K562 (cell line): Measurements from ENCODE around the gene OPA3. TPM values are rescaled to one million over a fixed set of nuclear protein-coding genes. Genes with fewer than 3 reads are reported as not detected.

Experiments used
- GATAD2B ChIP-seq: fragments of 450-650 bp; IDR thresholded peaks from 2 replicates; pipeline ENCODE4 v1.6.1; 2017; ENCODE audit warnings: mild to moderate bottlenecking, borderline replicate concordance
- HDGF ChIP-seq: fragments of 450-650 bp; IDR thresholded peaks from 2 replicates; pipeline ENCODE4 v1.6.1; 2016
- MAZ ChIP-seq, 2 experiments: fragments of 450-650 bp in 1 of 2; sonication (generic) in 1 of 2; formaldehyde crosslinking; IDR thresholded peaks in 1 of 2; conservative IDR thresholded peaks in 1 of 2; 2 replicates each; pipeline versions ENCODE4 v1.4.0 to v1.5.0; 2020; ENCODE audit warnings: mild to moderate bottlenecking in 1 of 2, missing genetic modification reagents in 1 of 2
- NFIX ChIP-seq: fragments of 250-450 bp; sonication (Bioruptor Pico); IDR thresholded peaks from 2 replicates; pipeline ENCODE4 v1.4.0; 2020; ENCODE audit warnings: low read depth, mild to moderate bottlenecking, moderate library complexity
- NR1H2 ChIP-seq: sonication (generic); formaldehyde crosslinking; IDR thresholded peaks from 2 replicates; pipeline ENCODE4 v1.4.0; 2020; ENCODE audit warnings: mild to moderate bottlenecking, missing genetic modification reagents
- PREB ChIP-seq: sonication (generic); formaldehyde crosslinking; IDR thresholded peaks from 2 replicates; pipeline ENCODE4 v1.8.1; 2023; ENCODE audit warnings: mild to moderate bottlenecking, missing genetic modification reagents
- PTTG1 ChIP-seq: fragments of 450-650 bp; IDR thresholded peaks from 2 replicates; pipeline ENCODE4 v1.6.1; 2016; ENCODE audit warnings: low read depth, mild to moderate bottlenecking, missing genetic modification characterization, missing compliant biosample characterization
- RBBP5 ChIP-seq: fragments of 200-600 bp; sonication (generic); IDR thresholded peaks from 2 replicates; pipeline ENCODE4 v1.6.1; 2012; ENCODE audit warnings: borderline replicate concordance, mild to moderate bottlenecking, low read length, control low read depth, inconsistent platforms; ENCODE audit not compliant: insufficient read depth, poor library complexity, severe bottlenecking
- SLC30A9 ChIP-seq: fragments of 250-450 bp; sonication (Bioruptor Pico); IDR thresholded peaks from 2 replicates; pipeline ENCODE4 v1.8.0; 2022; ENCODE audit warnings: mild to moderate bottlenecking, moderate library complexity
- SMAD3 ChIP-seq: fragments of 450-650 bp; formaldehyde crosslinking; conservative IDR thresholded peaks from 2 replicates; pipeline ENCODE4 v1.4.0; 2020; ENCODE audit warnings: mild to moderate bottlenecking
- SNRNP70 ChIP-seq: fragments of 200-400 bp; formaldehyde crosslinking; optimal IDR thresholded peaks from 2 replicates; pipeline ENCODE3; 2017; ENCODE audit warnings: low read depth, low read length
- SRSF3 ChIP-seq: fragments of 200-400 bp; formaldehyde crosslinking; IDR thresholded peaks from 2 replicates; pipeline ENCODE4 v1.6.1; 2016; ENCODE audit warnings: mild to moderate bottlenecking, low read length, moderate library complexity; ENCODE audit not compliant: insufficient read depth
- SUPT5H ChIP-seq: fragments of 450-650 bp; IDR thresholded peaks from 2 replicates; pipeline ENCODE4 v1.6.1; 2016
- THRA ChIP-seq: fragments of 450-650 bp; IDR thresholded peaks from 2 replicates; pipeline ENCODE4 v1.6.1; 2017; ENCODE audit warnings: mild to moderate bottlenecking, moderate library complexity
- ZNF121 ChIP-seq: sonication (generic); formaldehyde crosslinking; conservative IDR thresholded peaks from 2 replicates; pipeline ENCODE4 v1.8.0; 2022; ENCODE audit warnings: missing genetic modification reagents
- ZNF212 ChIP-seq: fragments of 450-650 bp; formaldehyde crosslinking; IDR thresholded peaks from 2 replicates; pipeline ENCODE4 v1.4.0; 2020; ENCODE audit warnings: mild to moderate bottlenecking
- ZNF311 ChIP-seq: fragments of 250-450 bp; sonication (Bioruptor Pico); IDR thresholded peaks from 2 replicates; pipeline ENCODE4 v1.4.0; 2020; ENCODE audit warnings: mild to moderate bottlenecking, moderate library complexity
- ZNF431 ChIP-seq: sonication (generic); formaldehyde crosslinking; IDR thresholded peaks from 2 replicates; pipeline ENCODE4 v1.8.0; 2022; ENCODE audit warnings: mild to moderate bottlenecking, missing genetic modification reagents
- polyA plus RNA-seq, 8 experiments: library from polyadenylated mRNA; depleted of rRNA in 4 of 8; stranded (reverse) in 5 of 8; unstranded in 3 of 8; fragments of >200 nt; fragmentation: Nextera tagmentation in 2 of 8; fragmentation: Illumina TruSeq in 1 of 8; extraction: Ambion mirVana in 2 of 8; extraction: Trizol in 1 of 8; gene quantifications; 2 replicates each; pipeline versions ENCODE4 v1.2.1 to v1.2.3, GENCODE V29; 2011 to 2014; ENCODE audit warnings: inconsistent platforms in 1 of 8, missing spikeins in 1 of 8
- total RNA-seq, 7 experiments: library from RNA; depleted of rRNA in 6 of 7; stranded (reverse); fragments of >200 nt in 6 of 7; fragmentation: Illumina TruSeq in 2 of 7; extraction: Trizol in 2 of 7; gene quantifications; 2 replicates each; pipeline versions ENCODE4 v1.2.1 to v1.2.3, GENCODE V29; 2011 to 2021; ENCODE audit warnings: low replicate concordance in 1 of 7
- TF ChIP-seq, protein P1 (sequence below): sonication (generic); formaldehyde crosslinking; IDR thresholded peaks from 2 replicates; pipeline ENCODE4 v1.8.1; 2023; ENCODE audit warnings: missing genetic modification reagents, mild to moderate bottlenecking, borderline replicate concordance
- TF ChIP-seq, protein P2 (sequence below): fragments of 250-450 bp; sonication (Bioruptor Pico); IDR thresholded peaks from 2 replicates; pipeline ENCODE4 v1.8.0; 2021; ENCODE audit warnings: moderate library complexity, mild to moderate bottlenecking, inconsistent platforms

The OPA3 gene
- total and polyA plus RNA-seq, 9 of the 15 experiments (the other 6 are each of a cell fraction or from before 2014, with no cell fraction given): 1.4 to 18.8 (median 9.0) TPM

DNA sequence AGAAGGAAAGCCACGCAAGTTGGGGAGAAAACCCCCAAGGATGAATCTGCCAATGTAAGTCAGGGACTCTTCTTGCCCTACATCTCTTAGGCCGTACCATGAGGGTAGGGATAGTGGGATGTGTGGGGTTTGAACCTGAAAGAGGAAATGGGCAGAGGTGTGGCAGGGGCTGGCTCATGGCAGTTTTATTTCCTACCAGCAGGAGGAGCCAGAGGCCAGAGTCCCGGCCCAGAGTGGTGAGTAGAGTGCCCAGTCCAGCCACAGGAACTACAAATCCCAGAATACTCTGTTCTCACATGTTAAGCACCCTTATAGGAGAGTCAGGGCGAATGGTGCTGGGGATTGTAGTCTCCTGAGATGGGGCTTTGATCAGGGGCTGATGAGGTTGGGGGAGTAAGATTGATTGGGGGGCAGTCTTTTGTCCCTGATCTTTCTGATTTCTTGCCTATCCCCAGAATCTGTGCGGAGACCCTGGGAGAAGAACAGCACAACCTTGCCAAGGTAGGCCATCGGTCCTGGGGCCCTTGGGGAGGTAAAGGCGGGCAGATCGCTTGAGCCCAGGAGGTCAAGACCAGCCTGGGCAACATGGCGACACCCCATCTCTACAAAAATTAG is 60.9 kb downstream of the OPA3 start (continued):
- TF ChIP-seq THRA (no peak), SRSF3 (no peak), ZNF431 (CRISPR knock-in tag) (no peak), SUPT5H (no peak), ZNF121 (CRISPR knock-in tag) (no peak), NR1H2 (CRISPR knock-in tag) (no peak), ZNF212 (CRISPR knock-in tag) (no peak), SNRNP70 (no peak), PTTG1 (tag) (no peak), HDGF (peak; percentile 49; the same call in 1 of the 2 replicates), SMAD3 (CRISPR knock-in tag) (0 out of 2 replicates have a peak, but pooled peaks have one; percentile 12), NFIX (CRISPR knock-in tag) (no peak), RBBP5 (no peak), ZNF311 (no peak), GATAD2B (no peak), SLC30A9 (CRISPR knock-in tag) (no peak), PREB (CRISPR knock-in tag) (no peak), MAZ (CRISPR knock-in tag; conservative IDR thresholded peaks at IDR 0.05 in 1 of 2, IDR thresholded peaks at IDR 0.05 in 1 of 2) (no peak)
- TF ChIP-seq, protein P1, sequence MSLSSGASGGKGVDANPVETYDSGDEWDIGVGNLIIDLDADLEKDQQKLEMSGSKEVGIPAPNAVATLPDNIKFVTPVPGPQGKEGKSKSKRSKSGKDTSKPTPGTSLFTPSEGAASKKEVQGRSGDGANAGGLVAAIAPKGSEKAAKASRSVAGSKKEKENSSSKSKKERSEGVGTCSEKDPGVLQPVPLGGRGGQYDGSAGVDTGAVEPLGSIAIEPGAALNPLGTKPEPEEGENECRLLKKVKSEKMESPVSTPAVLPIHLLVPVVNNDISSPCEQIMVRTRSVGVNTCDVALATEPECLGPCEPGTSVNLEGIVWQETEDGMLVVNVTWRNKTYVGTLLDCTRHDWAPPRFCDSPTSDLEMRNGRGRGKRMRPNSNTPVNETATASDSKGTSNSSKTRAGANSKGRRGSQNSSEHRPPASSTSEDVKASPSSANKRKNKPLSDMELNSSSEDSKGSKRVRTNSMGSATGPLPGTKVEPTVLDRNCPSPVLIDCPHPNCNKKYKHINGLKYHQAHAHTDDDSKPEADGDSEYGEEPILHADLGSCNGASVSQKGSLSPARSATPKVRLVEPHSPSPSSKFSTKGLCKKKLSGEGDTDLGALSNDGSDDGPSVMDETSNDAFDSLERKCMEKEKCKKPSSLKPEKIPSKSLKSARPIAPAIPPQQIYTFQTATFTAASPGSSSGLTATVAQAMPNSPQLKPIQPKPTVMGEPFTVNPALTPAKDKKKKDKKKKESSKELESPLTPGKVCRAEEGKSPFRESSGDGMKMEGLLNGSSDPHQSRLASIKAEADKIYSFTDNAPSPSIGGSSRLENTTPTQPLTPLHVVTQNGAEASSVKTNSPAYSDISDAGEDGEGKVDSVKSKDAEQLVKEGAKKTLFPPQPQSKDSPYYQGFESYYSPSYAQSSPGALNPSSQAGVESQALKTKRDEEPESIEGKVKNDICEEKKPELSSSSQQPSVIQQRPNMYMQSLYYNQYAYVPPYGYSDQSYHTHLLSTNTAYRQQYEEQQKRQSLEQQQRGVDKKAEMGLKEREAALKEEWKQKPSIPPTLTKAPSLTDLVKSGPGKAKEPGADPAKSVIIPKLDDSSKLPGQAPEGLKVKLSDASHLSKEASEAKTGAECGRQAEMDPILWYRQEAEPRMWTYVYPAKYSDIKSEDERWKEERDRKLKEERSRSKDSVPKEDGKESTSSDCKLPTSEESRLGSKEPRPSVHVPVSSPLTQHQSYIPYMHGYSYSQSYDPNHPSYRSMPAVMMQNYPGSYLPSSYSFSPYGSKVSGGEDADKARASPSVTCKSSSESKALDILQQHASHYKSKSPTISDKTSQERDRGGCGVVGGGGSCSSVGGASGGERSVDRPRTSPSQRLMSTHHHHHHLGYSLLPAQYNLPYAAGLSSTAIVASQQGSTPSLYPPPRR: no peak
- TF ChIP-seq, protein P2, sequence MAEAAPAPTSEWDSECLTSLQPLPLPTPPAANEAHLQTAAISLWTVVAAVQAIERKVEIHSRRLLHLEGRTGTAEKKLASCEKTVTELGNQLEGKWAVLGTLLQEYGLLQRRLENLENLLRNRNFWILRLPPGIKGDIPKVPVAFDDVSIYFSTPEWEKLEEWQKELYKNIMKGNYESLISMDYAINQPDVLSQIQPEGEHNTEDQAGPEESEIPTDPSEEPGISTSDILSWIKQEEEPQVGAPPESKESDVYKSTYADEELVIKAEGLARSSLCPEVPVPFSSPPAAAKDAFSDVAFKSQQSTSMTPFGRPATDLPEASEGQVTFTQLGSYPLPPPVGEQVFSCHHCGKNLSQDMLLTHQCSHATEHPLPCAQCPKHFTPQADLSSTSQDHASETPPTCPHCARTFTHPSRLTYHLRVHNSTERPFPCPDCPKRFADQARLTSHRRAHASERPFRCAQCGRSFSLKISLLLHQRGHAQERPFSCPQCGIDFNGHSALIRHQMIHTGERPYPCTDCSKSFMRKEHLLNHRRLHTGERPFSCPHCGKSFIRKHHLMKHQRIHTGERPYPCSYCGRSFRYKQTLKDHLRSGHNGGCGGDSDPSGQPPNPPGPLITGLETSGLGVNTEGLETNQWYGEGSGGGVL (CRISPR knock-in tag): no peak
